SU-DHL-6 (cell line): Measurements from ENCODE around the gene PECR.
"Not testable (repeated sequence)": the region's sequence is repeated elsewhere in the genome, so short reads cannot be mapped to it uniquely, and the experiment has no call there.

Source experiments
- H2AFZ ChIP-seq: fragments of 200-600 bp; sonication (generic); 2 replicates; pipeline ENCODE4 v1.6.1; 2014; ENCODE audit warnings: low read depth, mild to moderate bottlenecking, moderate library complexity, mixed read lengths, antibody characterized with exemption, low read length; ENCODE audit not compliant: severe bottlenecking
- H3F3A ChIP-seq: fragments of 200-600 bp; shearing (Covaris generic); 2 replicates; pipeline ENCODE4 v1.6.0; 2016; ENCODE audit warnings: antibody characterized with exemption, mild to moderate bottlenecking; ENCODE audit not compliant: insufficient read depth
- H3K27ac ChIP-seq: fragments of 200-600 bp; sonication (generic); 2 replicates; pipeline ENCODE4 v1.5.1; 2016; ENCODE audit warnings: low read depth, mild to moderate bottlenecking, low read length, moderate library complexity, mixed read lengths
- H3K27me3 ChIP-seq: fragments of 200-600 bp; sonication (generic), shearing (Covaris generic); 2 replicates; pipeline ENCODE4 v1.6.0; 2014; ENCODE audit warnings: mild to moderate bottlenecking, low read length
- H3K36me3 ChIP-seq: fragments of 200-600 bp; sonication (generic); 2 replicates; pipeline ENCODE4 v1.6.1; 2014; ENCODE audit warnings: mild to moderate bottlenecking, low read length, mixed read lengths
- H3K4me2 ChIP-seq: fragments of 300-600, 200-600 bp; shearing (Covaris generic), sonication (generic); 2 replicates; pipeline ENCODE4 v1.6.0; 2014; ENCODE audit warnings: low read length, low read depth, mild to moderate bottlenecking; ENCODE audit not compliant: poor library complexity, severe bottlenecking
- H3K4me3 ChIP-seq: fragments of 200-600 bp; sonication (generic); 2 replicates; pipeline ENCODE4 v1.5.1; 2014; ENCODE audit warnings: antibody characterized with exemption, low read length, mild to moderate bottlenecking, mixed read lengths; ENCODE audit not compliant: insufficient read depth, poor library complexity, severe bottlenecking
- H3K79me2 ChIP-seq: fragments of 200-600 bp; sonication (generic); 2 replicates; pipeline ENCODE4 v1.6.1; 2014; ENCODE audit warnings: mild to moderate bottlenecking, low read length, moderate library complexity; ENCODE audit not compliant: insufficient read depth
- H3K9ac ChIP-seq: fragments of 200-600 bp; sonication (generic); 2 replicates; pipeline ENCODE4 v1.7.0; 2014; ENCODE audit warnings: mild to moderate bottlenecking, low read length
- H3K9me2 ChIP-seq: fragments of 200-600 bp; sonication (generic); replicated peaks from 2 replicates; pipeline ENCODE4 v1.6.1; 2014; ENCODE audit warnings: low read length; ENCODE audit not compliant: insufficient read depth
- H3K9me3 ChIP-seq: fragments of 200-600 bp; sonication (generic); 2 replicates; pipeline ENCODE4 v1.6.1; 2014; ENCODE audit warnings: low read length, mixed read lengths; ENCODE audit not compliant: insufficient read depth
- H4K20me1 ChIP-seq: fragments of 200-600 bp; sonication (generic); 2 replicates; pipeline ENCODE4 v1.6.1; 2014; ENCODE audit warnings: low read depth, mild to moderate bottlenecking, antibody characterized with exemption, low read length, moderate library complexity, mixed read lengths
- EZH2phosphoT487 ChIP-seq: fragments of 200-600 bp; sonication (generic), shearing (Covaris generic); conservative IDR thresholded peaks from 2 replicates; pipeline ENCODE4 v1.6.1; 2018; ENCODE audit warnings: mild to moderate bottlenecking, antibody characterized with exemption, low read length, moderate library complexity, mixed read lengths
- TF ChIP-seq, protein P1 (sequence below): fragments of 200-600 bp; sonication (generic); IDR thresholded peaks from one replicate; pipeline ENCODE4 v1.5.1; 2017; ENCODE audit warnings: antibody characterized with exemption, mild to moderate bottlenecking, low read length, moderate library complexity; ENCODE audit not compliant: insufficient read depth, poor library complexity, severe bottlenecking

The PECR gene

DNA sequence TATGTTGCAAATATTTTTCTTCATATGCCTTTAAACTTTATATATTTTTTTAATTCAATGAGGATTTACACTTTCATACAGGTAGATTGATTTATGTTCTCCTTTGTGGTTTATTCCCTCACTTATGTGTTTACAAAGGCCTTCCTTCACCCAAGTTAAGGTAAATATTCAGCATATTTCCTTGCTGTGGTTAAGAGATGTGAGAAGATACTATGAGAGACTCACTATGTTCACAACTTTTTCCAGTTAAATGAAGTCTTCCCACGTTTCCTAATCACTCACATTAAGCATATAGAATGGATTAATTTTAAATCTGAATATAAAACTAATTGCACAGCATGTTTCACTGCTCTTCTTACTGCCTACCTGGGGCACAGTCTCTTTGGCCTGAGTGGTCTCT lies 597 bp downstream of the PECR start:
- no peak overlapping the region for H3K27ac ChIP-seq
- H4K20me1 ChIP-seq, result no peaks in the 10 kb centered on the region
- peak overlapping the region; percentile 97 for H2AFZ ChIP-seq
- peak overlapping the region; percentile 67 for H3K4me3 ChIP-seq
- H3K9ac ChIP-seq, result peak overlapping the region; percentile 64
- no peaks in the 10 kb centered on the region for H3K36me3 ChIP-seq
- H3F3A ChIP-seq, result no peaks in the 10 kb centered on the region
- no peaks in the 10 kb centered on the region for H3K79me2 ChIP-seq
- TF ChIP-seq, protein P1, sequence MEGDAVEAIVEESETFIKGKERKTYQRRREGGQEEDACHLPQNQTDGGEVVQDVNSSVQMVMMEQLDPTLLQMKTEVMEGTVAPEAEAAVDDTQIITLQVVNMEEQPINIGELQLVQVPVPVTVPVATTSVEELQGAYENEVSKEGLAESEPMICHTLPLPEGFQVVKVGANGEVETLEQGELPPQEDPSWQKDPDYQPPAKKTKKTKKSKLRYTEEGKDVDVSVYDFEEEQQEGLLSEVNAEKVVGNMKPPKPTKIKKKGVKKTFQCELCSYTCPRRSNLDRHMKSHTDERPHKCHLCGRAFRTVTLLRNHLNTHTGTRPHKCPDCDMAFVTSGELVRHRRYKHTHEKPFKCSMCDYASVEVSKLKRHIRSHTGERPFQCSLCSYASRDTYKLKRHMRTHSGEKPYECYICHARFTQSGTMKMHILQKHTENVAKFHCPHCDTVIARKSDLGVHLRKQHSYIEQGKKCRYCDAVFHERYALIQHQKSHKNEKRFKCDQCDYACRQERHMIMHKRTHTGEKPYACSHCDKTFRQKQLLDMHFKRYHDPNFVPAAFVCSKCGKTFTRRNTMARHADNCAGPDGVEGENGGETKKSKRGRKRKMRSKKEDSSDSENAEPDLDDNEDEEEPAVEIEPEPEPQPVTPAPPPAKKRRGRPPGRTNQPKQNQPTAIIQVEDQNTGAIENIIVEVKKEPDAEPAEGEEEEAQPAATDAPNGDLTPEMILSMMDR, result no peak
- TF ChIP-seq EZH2phosphoT487, result no peak
- H3K9me3 ChIP-seq, result no peaks in the 10 kb centered on the region
- no peaks in the 10 kb centered on the region for H3K27me3 ChIP-seq
- peak overlapping the region; percentile 69 for H3K4me2 ChIP-seq
- H3K9me2 ChIP-seq, result no peaks in the 10 kb centered on the region

DNA sequence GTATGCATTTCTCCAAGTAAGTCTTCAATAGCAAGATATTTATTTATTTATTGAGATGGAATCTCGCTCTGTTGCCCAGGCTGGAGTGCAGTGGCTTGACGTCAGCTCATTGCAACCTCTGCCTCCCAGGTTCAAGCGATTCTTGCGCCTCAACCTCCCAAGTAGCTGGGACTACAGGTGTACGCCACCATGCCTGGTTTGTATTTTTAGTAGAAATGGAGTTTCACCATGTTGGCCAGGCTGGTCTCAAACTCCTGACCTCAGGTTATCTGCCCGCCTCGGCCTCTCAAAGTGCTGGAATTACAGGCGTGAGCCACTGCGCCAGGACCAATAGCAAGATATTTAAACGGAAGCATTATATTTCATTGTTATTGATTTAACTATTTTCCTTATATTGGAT lies 1.6 kb downstream of the PECR start:
- not testable (repeated sequence) for H3K4me2 ChIP-seq, H2AFZ ChIP-seq, H3K27me3 ChIP-seq, H4K20me1 ChIP-seq, H3K79me2 ChIP-seq, H3K9me3 ChIP-seq, H3K9ac ChIP-seq, H3K36me3 ChIP-seq, H3F3A ChIP-seq, H3K9me2 ChIP-seq, H3K27ac ChIP-seq, H3K4me3 ChIP-seq

DNA sequence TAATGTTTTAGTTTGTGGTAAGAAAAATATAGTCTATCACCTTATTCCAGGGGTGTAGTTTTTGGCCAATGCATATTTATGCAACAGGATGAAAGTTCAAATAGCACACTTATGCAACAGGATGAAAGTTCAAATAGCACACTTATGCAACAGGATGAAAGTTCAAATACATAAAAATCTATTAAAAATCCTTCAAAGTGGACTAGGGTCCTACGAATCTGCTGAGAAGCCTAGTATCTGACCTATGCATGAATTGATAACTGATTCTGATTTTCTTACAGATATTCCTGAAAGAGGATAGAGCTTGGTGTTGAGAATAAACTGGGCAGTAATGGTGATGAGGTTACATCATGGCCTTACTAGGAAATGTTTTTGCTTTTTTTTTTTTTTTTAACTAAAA lies 2.8 kb downstream of the PECR start:
- H3K9ac ChIP-seq, result no peak overlapping the region
- H3K9me2 ChIP-seq, result no peaks in the 10 kb centered on the region
- no peaks in the 10 kb centered on the region for H3K36me3 ChIP-seq
- no peak for TF ChIP-seq EZH2phosphoT487
- TF ChIP-seq, protein P1, result no peak
- no peaks in the 10 kb centered on the region for H3F3A ChIP-seq
- H3K4me3 ChIP-seq, result no peak overlapping the region
- H3K79me2 ChIP-seq, result no peaks in the 10 kb centered on the region
- no peaks in the 10 kb centered on the region for H4K20me1 ChIP-seq
- no peak overlapping the region for H2AFZ ChIP-seq
- H3K27ac ChIP-seq, result no peak overlapping the region
- H3K4me2 ChIP-seq, result no peak overlapping the region
- H3K9me3 ChIP-seq, result no peaks in the 10 kb centered on the region
- H3K27me3 ChIP-seq, result no peaks in the 10 kb centered on the region

DNA sequence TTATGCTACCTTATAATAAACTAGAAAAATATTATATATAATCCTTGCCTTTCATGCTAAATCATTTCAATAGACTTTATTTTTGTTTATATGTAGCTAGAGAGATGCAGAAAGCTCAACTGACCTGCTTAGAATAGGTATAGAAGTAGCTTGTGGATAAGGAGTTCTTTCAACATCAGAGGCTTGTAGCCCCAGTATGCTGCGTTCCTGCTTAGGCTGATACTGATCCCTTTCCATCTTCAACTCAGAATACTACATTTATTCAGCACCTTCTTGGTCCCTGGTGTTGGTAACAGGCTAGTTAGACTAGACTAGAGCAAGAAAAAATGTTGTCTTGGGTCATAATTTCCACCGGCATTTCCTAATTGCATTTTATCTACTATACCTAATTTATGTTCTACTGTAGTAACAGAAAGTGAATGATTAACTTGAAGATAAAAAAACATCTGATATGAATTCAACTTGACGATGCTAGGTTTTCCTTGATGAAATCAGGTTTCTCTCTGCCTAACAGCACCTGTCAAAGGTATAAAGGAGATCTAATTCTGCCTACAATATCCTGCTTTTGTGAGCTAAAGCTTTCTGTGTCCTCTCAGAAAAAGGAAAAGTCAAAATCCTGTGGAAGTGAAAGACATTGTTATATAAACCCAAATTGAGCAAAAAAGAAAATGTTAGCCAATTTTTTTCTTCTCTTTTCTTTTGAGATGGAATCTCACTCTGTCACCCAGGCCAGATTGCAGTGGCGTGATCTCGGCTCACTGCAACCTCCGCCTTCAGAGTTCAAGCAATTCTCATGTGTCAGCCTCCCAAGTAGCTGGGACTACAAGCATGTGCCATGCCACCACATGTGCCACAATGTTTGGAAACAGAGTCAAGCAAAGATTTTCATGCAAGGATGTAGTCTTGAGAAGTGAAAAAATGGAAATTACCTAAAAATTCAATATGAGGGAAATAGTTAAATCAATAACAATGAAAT lies 5.8 kb downstream of the PECR start:
- no peak overlapping the region for H3K27ac ChIP-seq
- H3K4me2 ChIP-seq, result no peak overlapping the region
- no peaks in the 10 kb centered on the region for H3K27me3 ChIP-seq
- H3K79me2 ChIP-seq, result no peaks in the 10 kb centered on the region
- TF ChIP-seq, protein P1, result no peak
- TF ChIP-seq EZH2phosphoT487, result no peak
- H3K9me2 ChIP-seq, result no peaks in the 10 kb centered on the region
- H3K4me3 ChIP-seq, result no peak overlapping the region
- no peak overlapping the region for H3K9ac ChIP-seq
- no peaks in the 10 kb centered on the region for H4K20me1 ChIP-seq
- H3F3A ChIP-seq, result no peaks in the 10 kb centered on the region
- H3K9me3 ChIP-seq, result no peaks in the 10 kb centered on the region
- no peaks in the 10 kb centered on the region for H3K36me3 ChIP-seq
- H2AFZ ChIP-seq, result no peak overlapping the region
